B cell (primary cell): ENCODE measurements around the gene TTF2.

ENCODE experiments used
- EZH2 ChIP-seq: IDR thresholded peaks from 2 replicates; pipeline ENCODE4 v1.6.1; 2012; ENCODE audit warnings: borderline replicate concordance, low read depth, mild to moderate bottlenecking, moderate library complexity, low read length; ENCODE audit not compliant: insufficient read depth, poor library complexity, severe bottlenecking
- TF ChIP-seq, protein P1 (sequence below): fragments of 200-600 bp; IDR thresholded peaks from one replicate; pipeline ENCODE4 v1.8.0; 2022; ENCODE audit warnings: antibody characterized with exemption, mild to moderate bottlenecking

- TF ChIP-seq, protein P1, sequence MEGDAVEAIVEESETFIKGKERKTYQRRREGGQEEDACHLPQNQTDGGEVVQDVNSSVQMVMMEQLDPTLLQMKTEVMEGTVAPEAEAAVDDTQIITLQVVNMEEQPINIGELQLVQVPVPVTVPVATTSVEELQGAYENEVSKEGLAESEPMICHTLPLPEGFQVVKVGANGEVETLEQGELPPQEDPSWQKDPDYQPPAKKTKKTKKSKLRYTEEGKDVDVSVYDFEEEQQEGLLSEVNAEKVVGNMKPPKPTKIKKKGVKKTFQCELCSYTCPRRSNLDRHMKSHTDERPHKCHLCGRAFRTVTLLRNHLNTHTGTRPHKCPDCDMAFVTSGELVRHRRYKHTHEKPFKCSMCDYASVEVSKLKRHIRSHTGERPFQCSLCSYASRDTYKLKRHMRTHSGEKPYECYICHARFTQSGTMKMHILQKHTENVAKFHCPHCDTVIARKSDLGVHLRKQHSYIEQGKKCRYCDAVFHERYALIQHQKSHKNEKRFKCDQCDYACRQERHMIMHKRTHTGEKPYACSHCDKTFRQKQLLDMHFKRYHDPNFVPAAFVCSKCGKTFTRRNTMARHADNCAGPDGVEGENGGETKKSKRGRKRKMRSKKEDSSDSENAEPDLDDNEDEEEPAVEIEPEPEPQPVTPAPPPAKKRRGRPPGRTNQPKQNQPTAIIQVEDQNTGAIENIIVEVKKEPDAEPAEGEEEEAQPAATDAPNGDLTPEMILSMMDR, result no peak
- TF ChIP-seq EZH2, result no peak
Observed at GRCh38 chr1:117107364-117107763, 47.2 kb downstream of the TTF2 start.
